Measurements from ENCODE around the gene LINGO3.

LINGO3 gene

GRCh38 chr19:2280633-2281264 is 27.2 kb downstream of the LINGO3 start:
- no peak for DNase-seq

- DNase-seq: no peak
Measured at GRCh38 chr19:2278459-2279158, 29.3 kb downstream of the LINGO3 start.

- DNase-seq: no peak
Measured at GRCh38 chr19:2277138-2277537, 30.8 kb downstream of the LINGO3 start.

- DNase-seq: no peak
Measured at GRCh38 chr19:2276429-2276986, 31.4 kb downstream of the LINGO3 start.

GRCh38 chr19:2275588-2276428 is 32.1 kb downstream of the LINGO3 start:
- DNase-seq: no peak

GRCh38 chr19:2274931-2275535 is 32.9 kb downstream of the LINGO3 start:
- DNase-seq: peak; percentile 49

GRCh38 chr19:2274185-2274711 is 33.7 kb downstream of the LINGO3 start:
- no peak for DNase-seq

- peak; percentile 80 for DNase-seq
Measured at GRCh38 chr19:2273356-2274184, 34.4 kb downstream of the LINGO3 start.

- DNase-seq: no peak
Measured at GRCh38 chr19:2271234-2272103, 36.5 kb downstream of the LINGO3 start.

GRCh38 chr19:2270423-2271233 is 37.3 kb downstream of the LINGO3 start:
- DNase-seq: peak; percentile 76

GRCh38 chr19:2270157-2270422 is 37.9 kb downstream of the LINGO3 start:
- DNase-seq: no peak

GRCh38 chr19:2269244-2270156 is 38.5 kb downstream of the LINGO3 start:
- peak; percentile 98 for DNase-seq

- no peak for DNase-seq
Measured at GRCh38 chr19:2268861-2269243, 39.1 kb downstream of the LINGO3 start.

- no peak for DNase-seq
Measured at GRCh38 chr19:2268480-2268830, 39.5 kb downstream of the LINGO3 start.

- DNase-seq: no peak
Measured at GRCh38 chr19:2266183-2266993, 41.6 kb downstream of the LINGO3 start.

GRCh38 chr19:2261438-2262172 is 46.3 kb downstream of the LINGO3 start:
- DNase-seq: peak; percentile 62

GRCh38 chr19:2260341-2260805 is 47.6 kb downstream of the LINGO3 start:
- DNase-seq: no peak

Measured in stimulated activated CD4-positive, alpha-beta T cell treated with anti-CD3 and anti-CD28 coated beads, Interleukin-4, amount 100 ng/mL, for 24 hours (primary cell).